GM19372 (cell line): ENCODE data around the gene SLC7A10.
"Not testable (repeated sequence)": the region's sequence is repeated elsewhere in the genome, so short reads cannot be mapped to it uniquely, and the experiment has no call there.

ENCODE experiments used
- ATAC-seq: cut with Tn5 transposase; IDR thresholded peaks from one replicate; pipeline ENCODE4 v1.9.1; 2021; ENCODE audit warnings: mild to moderate bottlenecking, low read depth, moderate library complexity; ENCODE audit not compliant: unreplicated experiment

The SLC7A10 gene

DNA sequence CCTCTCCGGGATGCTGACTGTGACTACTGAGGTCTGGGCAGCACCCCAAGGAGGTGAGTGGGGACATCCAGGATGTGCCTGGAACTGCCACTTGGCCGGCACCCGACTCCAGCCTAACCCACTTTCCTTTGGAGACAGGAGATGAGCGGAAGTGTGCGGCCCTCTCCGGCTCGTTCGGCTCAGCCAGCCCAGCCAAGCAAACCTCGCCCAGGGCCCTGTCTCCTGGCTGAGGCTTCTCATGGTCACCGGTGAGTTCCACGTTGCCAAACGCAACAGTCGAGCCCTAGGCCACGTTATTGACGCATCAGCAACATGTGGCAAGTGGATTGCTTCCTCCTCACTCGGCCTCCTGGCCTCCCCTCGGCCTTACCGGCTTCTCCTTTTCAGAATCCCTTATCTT is 5.5 kb downstream of the SLC7A10 start:
- no peak for ATAC-seq

DNA sequence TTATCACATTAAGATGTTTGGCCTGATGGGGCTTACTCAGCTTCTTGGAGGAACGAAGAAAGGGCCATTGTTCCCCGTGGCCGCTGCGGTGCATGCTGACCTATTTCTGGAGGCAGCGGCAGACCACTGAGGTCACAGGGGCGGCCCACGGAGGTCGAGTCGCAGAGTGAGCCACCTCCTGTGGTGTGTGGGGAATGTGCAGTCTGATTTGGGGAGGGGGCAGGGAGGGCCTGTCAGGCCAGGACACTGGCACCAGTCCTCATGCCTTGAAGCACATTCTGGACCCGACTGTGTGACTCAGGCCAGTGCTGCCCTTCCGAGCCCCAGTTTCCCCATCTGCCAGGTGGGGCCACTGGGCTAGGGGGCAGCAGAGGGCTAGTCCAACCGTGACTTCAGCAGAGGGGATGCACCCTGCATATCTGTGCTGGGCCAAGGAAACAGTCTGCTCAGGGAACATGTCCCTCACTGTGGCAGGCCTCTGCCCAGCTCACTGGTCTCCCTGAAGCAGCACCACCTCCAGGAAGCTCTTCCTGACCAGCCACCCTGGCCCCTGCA is 6.3 kb downstream of the SLC7A10 start:
- ATAC-seq = no peak

DNA sequence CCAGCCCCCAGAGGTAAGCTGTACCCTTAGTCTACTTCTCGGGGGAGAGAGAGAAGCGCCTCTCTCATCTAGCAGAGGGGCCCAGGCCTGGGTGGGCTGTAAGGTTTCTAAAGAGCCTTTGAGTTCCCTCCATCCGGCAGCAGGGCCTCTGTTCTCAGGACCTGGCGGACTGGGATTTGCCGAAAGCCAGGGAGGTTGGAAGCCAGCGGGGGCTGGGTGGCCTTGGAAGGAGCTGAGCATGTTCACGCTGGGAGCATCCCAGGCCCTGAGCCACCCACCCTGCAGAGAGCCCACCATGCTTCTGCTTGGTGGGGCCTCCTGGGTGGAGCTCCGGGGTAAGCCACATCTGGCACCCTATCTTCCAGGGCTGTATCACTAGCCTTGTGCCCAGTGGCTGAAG is 7.8 kb downstream of the SLC7A10 start:
- ATAC-seq = no peak

DNA sequence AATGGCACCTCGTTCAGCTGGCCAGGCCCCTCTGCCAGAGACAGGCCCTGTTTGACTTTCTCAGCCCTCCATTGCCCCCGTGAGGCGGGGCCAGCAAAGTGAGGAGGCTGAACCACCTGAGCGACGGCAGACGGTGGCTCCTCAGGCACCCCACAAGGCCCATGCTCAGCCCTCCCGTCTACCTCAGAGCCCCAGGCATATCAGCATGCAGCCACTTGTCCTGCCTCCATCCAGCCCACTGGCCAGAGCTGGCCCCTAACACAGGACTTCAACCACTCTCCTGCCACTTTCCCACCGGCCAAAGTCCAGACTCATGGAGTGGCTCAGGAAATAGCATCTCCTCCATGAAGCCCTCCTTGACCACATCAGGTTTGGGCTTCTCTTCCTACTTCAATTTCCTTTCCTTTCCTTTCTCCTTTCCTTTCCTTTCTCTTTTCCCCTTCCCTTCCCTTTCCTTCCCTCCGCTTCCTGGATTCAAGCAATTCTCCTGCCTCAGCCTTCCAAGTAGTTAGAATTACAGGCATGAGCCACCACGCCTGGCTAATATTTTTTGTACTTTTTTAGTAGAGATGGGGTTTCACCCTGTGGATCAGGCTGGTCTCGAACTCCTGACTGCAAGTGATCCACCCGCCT is 9.3 kb downstream of the SLC7A10 start:
- no peak for ATAC-seq

DNA sequence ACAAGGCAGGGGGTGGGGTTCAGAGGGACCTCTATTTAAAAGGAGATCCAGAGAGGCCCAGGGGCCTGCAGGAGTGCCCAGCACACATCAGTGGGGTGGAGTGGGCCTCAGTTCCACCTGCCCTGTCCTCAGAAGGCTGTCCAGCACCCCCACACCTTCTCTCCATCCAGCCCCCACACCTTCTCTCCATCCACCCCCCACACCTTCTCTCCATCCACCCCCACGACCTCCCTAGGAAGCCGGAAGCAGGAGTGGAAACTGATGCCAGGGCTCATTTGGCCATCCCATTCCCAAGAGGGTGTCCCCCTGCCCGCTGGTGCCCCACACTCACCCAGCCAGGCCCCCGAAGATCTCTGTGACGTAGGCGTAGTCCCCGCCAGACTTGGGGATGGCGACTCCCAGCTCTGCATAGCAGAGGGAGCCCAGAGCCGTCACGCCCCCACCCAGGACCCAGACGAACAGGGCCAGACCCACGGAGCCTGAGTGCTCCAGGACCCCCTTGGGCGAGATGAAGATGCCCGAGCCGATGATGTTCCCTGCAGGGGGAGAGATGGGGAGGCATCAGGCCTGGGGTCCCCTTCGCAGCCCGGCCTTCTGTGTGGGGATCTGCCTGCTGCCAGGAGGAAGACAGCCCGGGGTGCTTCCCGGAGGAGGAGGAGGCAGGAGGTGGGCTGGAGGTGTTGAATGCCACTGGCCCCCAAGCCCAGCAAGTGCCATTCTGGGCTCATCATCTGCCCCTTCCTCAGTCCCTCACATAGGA is 10.0 kb downstream of the SLC7A10 start:
- no peak for ATAC-seq

DNA sequence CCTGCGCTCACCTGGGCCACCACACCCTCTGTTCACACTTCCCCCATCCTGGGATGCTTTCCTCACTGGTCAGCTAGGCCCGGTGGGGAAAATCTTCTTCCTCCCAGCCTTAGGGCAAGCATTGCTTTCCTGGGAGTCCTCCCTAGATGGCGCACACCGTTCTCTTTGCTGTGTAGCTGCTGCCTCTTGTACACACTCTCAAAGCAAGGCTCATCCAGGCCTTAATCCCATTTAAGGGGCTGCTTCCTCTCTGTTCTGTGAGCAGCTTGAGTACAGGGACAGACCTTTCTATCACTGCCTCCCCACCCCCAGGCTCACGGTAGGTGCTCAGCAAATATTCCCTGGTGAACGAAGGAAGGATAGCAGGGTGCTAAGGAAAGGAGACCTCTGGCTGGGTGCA is 11.1 kb downstream of the SLC7A10 start:
- no peak for ATAC-seq

DNA sequence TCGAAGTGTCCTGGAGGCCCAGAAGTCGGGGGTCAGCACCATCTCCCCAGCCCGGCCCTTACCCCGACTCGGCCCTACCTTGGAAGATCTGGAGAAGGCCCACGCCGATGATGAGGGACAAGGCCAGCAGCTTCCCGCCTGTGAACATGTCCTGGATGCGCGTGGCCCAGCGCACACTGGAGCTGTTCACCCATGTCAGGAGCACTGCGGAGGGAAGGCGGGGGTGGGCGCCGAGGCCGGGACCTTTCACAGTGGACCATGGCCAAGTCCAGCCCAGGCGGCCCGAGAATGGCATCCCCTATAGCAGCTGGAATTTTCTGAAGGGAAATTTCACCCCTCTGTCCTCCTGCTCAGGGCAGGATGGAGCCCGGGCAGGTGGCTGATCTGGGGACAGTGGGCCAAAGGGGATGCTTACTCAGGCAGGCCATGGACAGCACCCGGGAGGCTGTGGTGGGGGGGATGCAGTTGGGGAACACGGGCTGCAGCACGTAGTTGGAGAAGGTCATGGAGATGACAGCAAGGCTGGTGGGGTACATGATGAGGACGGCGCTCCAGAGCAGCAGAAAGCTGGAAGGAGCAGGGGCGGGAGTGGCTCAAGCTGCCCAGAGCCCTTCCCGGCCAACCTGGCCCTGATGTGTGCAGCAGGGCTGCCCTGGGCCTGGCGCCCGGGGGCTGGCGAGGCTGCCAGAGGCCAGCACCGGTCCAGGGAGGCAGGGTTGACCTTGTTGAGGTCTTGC is 13.0 kb downstream of the SLC7A10 start:
- no peak for ATAC-seq

DNA sequence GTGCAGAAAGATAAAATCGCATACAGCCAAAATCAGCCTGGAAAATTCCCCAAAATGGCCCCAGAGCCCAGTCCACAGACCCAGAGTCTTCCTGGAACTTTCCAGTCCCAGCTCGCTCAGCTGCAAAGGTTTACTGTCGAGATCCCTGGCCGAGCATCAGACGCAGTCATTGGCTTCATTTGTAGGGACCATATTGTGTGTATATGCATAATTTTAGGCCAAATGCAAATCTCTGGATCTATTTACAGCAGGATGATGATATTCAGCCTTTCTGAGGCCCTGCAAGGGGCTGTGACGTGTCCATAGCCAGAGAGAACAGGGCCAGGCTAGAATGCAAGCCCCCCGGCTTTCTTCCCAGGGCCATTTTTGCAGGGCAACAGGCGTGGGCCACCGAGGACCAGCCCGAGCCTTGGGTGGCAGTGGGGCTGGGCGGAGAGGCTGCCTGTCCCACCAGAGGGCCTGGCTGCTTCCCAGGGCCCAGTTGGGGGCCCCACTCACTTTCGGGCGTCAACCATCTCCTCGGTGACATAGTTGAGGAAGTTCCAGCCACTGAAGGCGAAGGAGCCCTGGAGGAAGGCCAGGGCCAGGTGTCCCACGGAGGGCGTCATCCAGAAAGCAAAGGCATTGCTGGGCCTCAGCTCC is 13.7 kb downstream of the SLC7A10 start:
- ATAC-seq = no peak

DNA sequence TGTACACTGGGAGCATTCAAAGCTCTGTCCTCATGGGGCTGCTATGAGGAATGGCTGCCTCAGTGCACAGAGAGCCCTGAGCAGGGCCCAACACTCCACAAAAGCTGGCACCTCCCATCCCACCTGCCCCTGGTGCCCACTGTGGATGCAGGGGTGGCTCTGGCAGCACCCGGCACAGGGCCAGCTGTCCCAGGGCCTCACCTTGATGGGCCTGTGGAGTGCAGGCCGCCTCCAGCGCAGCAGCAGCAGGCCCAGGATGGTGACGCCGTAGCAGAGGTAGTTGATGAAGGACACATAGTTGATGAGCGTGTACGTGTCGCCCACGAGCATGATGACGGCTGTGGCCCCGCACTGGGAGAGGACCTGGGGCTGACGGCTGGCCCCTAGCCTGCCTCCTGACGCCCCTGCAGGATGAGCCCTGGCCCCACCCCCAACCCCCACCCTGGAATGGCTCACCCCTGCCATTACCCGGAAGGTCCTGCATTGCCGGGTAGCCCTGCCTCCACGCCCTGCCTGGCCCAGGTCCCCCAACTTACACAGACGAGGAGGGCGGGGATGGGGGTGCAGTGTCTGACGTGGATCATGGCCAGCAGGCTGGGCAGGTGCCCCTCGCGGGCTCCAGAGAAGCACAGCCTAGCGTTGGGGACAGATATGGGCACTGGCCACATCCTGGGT is 15.2 kb downstream of the SLC7A10 start:
- ATAC-seq = no peak

DNA sequence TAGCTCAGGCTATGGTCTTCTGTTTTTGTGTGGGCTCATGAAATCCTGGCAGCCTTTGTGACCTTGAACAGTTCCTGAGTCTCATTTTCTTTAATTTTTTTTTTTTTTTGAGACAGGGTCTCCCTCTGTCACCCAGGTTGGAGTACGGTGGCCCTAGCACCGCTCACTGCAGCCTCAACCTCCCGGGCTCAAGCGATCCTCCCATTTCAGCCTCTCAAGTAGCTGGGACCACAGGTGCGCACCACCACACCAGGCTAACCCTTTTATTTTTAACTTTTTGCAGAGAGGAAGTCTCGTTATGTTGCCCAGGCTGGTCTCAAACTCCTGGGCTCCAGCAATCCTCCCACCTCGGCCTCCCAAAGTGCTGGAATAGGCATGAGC is 15.8 kb downstream of the SLC7A10 start:
- ATAC-seq = not testable (repeated sequence)

DNA sequence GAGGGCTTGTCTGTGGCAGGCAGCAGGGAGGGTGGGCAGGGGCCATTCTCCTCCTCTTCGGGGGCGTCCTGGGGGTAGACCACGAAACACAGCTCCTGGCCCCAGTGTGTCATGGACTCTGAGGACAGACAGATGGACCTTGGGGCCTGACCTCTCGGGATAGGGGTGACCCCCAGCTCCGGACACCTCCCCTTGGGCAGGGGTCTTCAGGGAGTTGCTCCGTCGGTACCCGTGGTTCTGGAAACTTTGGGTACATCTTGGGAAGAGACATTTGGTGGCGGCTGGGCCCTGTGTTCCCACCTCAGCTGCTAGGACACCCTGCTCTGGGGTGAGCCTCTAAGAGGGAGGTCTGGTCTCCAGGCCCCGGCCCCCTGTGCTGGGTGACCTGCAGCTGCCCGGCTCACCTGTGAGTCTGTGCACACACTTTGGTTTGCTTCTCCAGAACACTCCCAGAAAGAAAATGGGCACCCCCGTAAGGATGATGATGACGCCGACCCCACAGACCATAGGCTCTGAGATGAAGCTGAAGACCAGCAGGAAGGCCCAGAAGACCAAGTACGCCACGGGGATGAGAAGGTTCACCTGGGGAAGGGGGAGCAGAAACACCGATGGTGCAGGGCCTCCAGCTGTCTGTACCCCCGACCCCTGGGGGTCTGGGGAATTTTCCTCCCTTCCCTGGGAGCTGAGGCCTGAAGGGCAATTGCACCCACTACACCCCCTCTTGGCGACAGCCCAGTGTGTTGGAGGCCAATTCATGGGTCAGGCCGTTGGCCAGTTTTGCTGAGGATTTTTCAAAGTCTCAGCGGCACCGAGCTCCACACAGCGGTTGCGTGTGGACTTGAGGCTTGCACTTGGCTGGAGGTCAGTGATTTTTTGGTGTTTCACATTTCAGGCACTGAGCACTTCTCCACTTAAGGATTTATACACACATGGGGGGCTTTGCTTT is 16.5 kb downstream of the SLC7A10 start:
- no peak for ATAC-seq

DNA sequence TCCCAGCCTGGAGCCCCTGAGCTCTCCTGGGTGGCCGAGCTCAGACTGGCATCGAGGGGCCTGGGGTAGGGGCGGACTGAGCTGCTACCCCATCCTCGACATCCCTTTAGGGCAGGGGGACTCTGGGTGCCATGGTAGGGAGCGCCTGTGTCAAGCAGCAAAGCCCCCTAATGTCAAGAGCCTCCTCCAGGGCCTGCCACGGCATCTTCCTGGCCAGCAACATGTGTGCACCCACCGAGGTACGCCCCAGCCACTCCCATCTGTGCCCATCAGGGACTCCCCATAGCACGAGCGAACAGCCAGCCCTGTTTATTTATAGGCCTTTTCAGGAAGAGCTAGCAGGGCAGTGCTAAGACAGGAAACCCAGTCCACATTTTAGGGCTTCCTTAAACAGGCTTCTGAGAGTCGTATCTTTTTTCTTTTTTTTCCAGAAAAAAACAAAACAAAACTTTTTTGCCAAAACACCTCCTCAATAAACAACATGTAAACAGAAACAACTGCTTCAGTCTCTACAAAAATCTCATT is 17.2 kb downstream of the SLC7A10 start:
- ATAC-seq = no peak

DNA sequence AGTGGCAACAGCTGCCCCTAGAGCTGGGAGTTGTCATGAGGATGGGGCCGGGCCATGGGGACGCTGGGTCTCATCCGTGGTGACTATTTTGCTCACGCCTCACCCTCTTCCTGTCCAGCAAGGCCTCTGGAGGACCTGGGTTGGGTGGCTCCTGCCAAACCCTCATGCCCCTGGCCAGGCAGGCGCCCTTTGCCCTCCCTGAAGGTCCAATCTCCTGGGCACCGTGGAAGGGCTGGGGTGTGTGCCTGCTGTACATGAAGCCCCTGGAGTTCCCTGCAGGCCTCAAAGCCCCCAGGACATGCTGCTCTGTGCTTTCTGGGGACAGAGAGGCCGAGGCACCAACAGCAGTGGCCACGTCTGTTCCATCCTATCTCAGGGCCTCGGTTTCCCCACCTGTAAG is 17.7 kb downstream of the SLC7A10 start:
- no peak for ATAC-seq

DNA sequence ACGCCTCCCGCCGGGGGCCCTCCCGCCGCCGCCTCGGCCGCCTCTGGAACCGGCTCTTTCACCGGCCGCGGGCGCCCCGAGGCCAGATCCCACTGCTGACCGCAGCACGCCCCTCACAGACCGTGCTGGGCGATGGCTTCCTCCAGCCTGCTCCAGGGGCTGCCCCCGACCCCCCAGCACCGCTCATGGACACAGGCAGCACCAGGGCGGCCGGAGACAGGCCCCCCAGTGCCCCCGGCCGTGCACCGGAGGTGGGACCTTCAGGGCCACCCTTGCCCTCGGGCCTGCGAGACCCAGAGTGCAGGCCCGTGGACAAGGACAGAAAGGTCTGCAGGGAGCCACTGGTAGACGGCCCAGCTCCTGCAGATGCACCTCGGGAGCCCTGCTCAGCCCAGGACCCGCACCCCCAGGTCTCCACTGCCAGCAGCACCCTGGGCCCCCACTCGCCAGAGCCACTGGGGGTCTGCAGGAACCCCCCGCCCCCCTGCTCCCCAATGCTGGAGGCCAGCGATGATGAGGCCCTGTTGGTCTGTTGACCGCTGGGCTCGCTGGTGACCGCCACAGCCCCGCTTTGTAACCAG is 18.5 kb downstream of the SLC7A10 start:
- no peak for ATAC-seq

DNA sequence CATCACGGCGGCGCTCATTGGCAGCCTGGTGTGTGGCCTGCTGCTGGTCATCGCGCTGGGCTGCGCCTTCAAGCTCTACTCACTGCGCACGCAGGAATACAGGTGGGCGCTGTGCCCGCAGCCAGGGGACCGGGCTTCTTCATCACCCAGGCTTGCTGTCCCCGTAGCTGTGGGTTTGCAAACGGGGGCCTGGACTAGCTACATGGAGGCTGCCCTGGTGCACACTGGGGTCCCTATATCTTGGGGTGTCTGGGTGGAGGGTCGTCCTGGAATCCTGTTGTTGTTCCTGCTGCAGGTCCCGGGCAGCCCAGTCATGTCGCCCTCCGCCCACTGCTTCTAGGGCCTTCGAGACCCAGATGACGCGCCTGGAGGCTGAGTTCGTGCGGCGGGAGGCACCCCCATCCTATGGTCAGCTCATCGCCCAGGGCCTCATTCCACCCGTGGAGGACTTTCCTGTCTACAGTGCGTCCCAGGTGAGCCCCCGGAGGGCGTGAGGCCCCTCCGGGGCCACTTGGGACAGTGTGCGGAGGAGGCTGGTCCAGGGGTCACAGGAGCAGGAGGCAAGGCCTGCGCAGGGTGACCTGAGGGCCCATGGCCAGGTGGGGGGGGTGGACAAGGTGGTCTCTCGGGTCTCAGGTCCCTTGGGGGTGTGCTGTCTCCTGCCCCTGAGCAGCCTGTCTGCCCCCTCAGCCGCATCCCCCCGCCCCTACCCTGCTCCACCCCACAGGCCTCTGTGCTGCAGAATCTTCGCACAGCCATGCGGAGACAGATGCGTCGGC is 19.2 kb downstream of the SLC7A10 start:
- ATAC-seq = no peak

DNA sequence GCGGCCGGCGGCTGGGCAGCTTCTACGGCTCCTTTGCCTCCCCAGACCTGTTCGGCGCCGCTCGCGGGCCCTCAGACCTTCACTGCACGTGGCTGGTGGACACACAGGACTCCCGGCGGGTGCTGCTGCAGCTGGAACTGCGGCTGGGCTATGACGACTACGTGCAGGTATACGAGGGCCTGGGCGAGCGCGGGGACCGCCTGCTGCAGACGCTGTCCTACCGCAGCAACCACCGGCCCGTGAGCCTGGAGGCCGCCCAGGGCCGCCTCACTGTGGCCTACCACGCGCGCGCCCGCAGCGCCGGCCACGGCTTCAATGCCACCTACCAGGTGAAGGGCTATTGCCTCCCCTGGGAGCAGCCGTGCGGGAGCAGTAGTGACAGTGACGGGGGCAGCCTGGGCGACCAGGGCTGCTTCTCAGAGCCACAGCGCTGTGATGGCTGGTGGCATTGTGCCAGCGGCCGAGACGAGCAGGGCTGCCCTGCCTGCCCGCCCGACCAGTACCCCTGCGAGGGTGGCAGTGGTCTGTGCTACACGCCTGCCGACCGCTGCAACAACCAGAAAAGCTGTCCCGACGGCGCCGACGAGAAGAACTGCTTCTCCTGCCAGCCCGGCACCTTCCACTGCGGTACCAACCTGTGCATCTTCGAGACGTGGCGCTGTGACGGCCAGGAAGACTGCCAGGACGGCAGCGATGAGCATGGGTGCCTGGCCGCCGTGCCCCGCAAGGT is 20.0 kb downstream of the SLC7A10 start:
- no peak for ATAC-seq

DNA sequence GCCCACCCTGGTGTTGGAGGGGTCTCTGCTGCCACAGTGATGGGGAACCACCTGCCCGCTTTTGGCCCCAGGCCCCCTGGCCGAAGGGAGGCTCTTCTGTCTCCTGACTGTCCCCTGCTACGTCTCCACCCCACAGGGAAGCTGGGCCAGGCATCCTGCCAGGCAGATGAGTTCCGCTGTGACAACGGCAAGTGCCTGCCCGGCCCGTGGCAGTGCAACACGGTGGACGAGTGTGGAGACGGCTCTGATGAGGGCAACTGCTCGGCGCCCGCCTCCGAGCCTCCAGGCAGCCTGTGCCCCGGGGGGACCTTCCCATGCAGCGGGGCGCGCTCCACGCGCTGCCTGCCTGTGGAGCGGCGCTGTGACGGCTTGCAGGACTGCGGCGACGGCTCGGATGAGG is 20.5 kb downstream of the SLC7A10 start:
- no peak for ATAC-seq
